LNCaP clone FGC (cell line): ENCODE results near the gene ATP12A.
"Not testable (repeated sequence)": the region's sequence is repeated elsewhere in the genome, so short reads cannot be mapped to it uniquely, and the experiment has no call there.

Experiments used
- DNase-seq: peaks from one replicate; pipeline ENCODE4 v3.0.0-alpha.2; 2011; ENCODE audit warnings: low read depth
- H3K4me3 ChIP-seq: 2 replicates; pipeline ENCODE4 v1.5.1; 2011; ENCODE audit warnings: mild to moderate bottlenecking, low read depth, low read length, control low read depth
- TF ChIP-seq, protein P1 (sequence below): IDR thresholded peaks from 2 replicates; pipeline ENCODE4 v1.5.1; 2012; ENCODE audit warnings: mild to moderate bottlenecking; ENCODE audit not compliant: control insufficient read depth, insufficient read depth; ENCODE audit errors: extremely low read depth

ATP12A gene

DNA sequence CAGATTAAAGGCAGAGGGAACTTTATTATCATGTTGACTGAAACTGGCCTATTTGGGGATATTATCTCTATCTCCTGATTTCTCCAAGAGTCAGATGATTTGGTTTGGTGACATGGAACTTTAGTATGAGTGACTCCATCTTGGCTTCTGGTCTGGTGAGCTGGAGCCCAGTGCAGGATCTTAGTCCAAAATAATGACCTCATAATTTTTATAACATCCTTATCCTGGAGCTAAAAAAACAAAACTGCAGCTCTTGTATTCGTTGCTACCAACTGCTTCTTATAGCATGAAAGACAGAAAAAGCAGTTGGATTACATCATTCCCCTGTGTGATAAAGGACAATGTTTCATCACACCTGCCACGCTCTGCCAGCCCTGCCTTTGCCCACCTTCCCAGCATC is 44.5 kb downstream of the ATP12A start:
- DNase-seq, result peak; percentile 13
- TF ChIP-seq, protein P1, sequence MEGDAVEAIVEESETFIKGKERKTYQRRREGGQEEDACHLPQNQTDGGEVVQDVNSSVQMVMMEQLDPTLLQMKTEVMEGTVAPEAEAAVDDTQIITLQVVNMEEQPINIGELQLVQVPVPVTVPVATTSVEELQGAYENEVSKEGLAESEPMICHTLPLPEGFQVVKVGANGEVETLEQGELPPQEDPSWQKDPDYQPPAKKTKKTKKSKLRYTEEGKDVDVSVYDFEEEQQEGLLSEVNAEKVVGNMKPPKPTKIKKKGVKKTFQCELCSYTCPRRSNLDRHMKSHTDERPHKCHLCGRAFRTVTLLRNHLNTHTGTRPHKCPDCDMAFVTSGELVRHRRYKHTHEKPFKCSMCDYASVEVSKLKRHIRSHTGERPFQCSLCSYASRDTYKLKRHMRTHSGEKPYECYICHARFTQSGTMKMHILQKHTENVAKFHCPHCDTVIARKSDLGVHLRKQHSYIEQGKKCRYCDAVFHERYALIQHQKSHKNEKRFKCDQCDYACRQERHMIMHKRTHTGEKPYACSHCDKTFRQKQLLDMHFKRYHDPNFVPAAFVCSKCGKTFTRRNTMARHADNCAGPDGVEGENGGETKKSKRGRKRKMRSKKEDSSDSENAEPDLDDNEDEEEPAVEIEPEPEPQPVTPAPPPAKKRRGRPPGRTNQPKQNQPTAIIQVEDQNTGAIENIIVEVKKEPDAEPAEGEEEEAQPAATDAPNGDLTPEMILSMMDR, result no peak
- no peak overlapping the region for H3K4me3 ChIP-seq

DNA sequence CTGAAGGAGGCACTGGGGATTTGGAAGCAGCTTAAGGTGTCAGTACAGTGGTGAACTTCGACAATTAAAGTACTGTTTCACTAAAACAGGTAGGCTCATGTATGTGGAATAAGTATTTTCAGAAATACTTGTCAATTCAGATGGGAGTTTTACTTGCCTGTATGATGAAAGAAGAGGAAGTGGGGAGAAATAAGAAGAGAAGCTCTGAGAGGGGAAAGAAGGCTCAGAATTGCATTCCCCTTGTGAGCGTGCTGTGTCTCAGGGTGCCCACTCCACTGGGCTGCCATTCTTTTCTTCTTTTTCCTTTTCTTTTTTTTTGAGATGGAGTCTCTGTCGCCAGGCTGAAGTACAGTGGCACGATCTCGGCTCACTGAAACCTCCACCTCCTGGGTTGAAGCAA is 45.2 kb downstream of the ATP12A start:
- DNase-seq, result no peak
- H3K4me3 ChIP-seq, result no peak overlapping the region
- TF ChIP-seq, protein P1, result no peak

GRCh38 chr13:24727731-24728601 is 47.8 kb downstream of the ATP12A start:
- TF ChIP-seq, protein P1, result peak; percentile 86
- no peak overlapping the region for H3K4me3 ChIP-seq
- peak; percentile 70 for DNase-seq

DNA sequence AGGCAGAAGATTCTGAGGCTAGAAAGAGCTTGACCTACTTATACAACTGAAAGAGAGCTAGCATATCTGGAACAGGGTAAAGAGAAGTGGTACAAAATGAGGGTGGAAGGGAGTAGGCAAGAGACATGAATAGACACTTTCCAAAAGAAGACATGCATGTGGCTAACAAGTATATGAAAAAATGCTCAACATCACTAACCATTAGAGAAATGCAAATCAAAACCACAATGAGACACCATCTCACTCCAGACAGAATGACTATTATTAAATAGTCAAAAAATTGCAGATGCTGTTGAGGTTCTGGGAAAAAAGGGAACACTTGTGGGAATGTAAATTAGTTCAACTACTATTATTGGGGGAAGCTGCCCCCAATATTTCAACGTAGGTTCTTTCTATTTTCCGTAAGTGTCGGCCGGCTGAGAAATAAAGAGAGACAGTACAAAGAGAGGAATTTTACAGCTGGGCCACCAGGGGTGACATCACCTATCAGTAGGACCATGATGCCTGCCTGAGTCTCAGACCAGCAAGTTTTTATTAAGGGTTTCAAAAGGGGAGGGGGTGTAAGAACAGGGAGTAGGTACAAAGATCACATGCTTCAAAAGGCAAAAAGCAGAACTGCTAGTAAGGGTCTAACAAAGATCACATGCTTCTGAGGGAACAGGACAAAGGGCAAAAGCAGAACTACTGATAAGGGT is 50.8 kb downstream of the ATP12A start:
- H3K4me3 ChIP-seq, DNase-seq: not testable (repeated sequence)

- H3K4me3 ChIP-seq, result no peak overlapping the region
- TF ChIP-seq, protein P1, result no peak
- no peak for DNase-seq
Measured at GRCh38 chr13:24734950-24735349, 54.7 kb downstream of the ATP12A start.

- H3K4me3 ChIP-seq, result no peak overlapping the region
- DNase-seq, result no peak
- TF ChIP-seq, protein P1, result no peak
Measured at GRCh38 chr13:24737042-24737441, 56.8 kb downstream of the ATP12A start.

DNA sequence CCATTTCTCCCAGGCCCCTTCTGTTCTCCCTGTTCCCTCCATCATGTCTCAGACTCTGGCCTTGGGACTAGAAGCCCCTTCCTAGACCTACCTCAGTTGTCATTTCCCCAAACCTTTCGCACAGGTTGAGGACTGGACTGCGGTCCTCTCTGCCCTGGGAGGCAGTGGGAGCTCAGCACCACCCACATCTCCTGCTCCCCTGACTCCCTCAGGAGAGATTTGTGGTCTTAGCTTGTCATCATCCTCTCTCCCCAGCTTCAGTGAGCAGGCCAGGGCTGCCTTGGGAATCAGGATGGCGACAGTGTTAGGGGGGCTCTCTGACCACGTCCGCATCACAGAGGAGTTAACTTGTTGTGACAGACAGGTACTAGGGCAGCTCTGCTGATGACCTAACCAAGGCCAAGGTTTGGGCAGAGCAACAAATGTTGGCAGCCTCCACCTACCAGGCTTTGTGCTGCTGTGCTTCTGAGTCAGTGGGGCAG is 58.2 kb downstream of the ATP12A start:
- no peak overlapping the region for H3K4me3 ChIP-seq
- DNase-seq, result no peak
- TF ChIP-seq, protein P1, result no peak
